HepG2 (cell line): ENCODE measurements around the gene CA14. TPM values are rescaled to one million over a fixed set of nuclear protein-coding genes. Genes with fewer than 3 reads are reported as not detected.
"Not testable (repeated sequence)": the region's sequence is repeated elsewhere in the genome, so short reads cannot be mapped to it uniquely, and the experiment has no call there.

ENCODE experiments used
- ATAC-seq: fragments of 200-7000 bp; cut with Tn5 transposase; 3 replicates; pipeline ENCODE4 v1.9.1; 2020; ENCODE audit warnings: mild to moderate bottlenecking, moderate library complexity
- BruUV-seq: library from RNA; stranded (reverse); fragments of 400-500 nt; replicated peaks from 2 replicates; lab custom pipeline; 2021; lab: Mats Ljungman, UMichigan
- CTCF ChIA-PET: fragments of 300-600 bp; formaldehyde crosslinking; extraction: SDS; loops from one replicate; lab custom pipeline; 2021; ENCODE audit warnings: low total read pairs, inconsistent platforms, low intra/inter-chr PET ratio; lab: Yijun Ruan, JAX
- POLR2A ChIA-PET: fragments of 350-600 bp; sonication (Branson Sonifier 250); formaldehyde crosslinking; loops from one replicate; lab custom pipeline; 2020; ENCODE audit warnings: antibody characterized with exemption, inconsistent platforms; lab: Yijun Ruan, JAX
- DNase-seq: peaks from one replicate; pipeline ENCODE4 v3.0.0-alpha.2; 2015; ENCODE audit warnings: low spot score
- FAIRE-seq: peaks from 3 replicates; lab custom pipeline; 2011; peaks lifted over from hg19 to GRCh38; lab: Jason Lieb, UNC
- H2AFZ ChIP-seq: one replicate; pipeline ENCODE4 v1.6.1; 2011; ENCODE audit warnings: low read length, inconsistent platforms
- H3K27ac ChIP-seq: fragments of 300-600 bp; 3 replicates; pipeline ENCODE4 v1.8.0; 2011; ENCODE audit warnings: mixed run types, mild to moderate bottlenecking, mixed read lengths, low read length, inconsistent platforms; ENCODE audit not compliant: insufficient read depth; ENCODE audit errors: extremely low read length
- H3K27me3 ChIP-seq, 2 experiments: fragments of 200-600 bp in 1 of 2; 2 replicates in 1 of 2; 3 replicates in 1 of 2; pipeline versions ENCODE4 v1.6.0 to v1.8.0; 2011; ENCODE audit warnings: low read length in 2 of 2, mild to moderate bottlenecking in 2 of 2, moderate library complexity in 2 of 2, inconsistent platforms in 1 of 2; ENCODE audit not compliant: insufficient read depth in 2 of 2, control insufficient read depth in 1 of 2
- H3K36me3 ChIP-seq, 2 experiments: fragments of 200-600 bp in 1 of 2; replicated peaks in 1 of 2; 2 replicates in 1 of 2; 3 replicates in 1 of 2; pipeline versions ENCODE4 v1.5.1 to v1.8.0; 2011; ENCODE audit warnings: low read length in 2 of 2, inconsistent platforms in 1 of 2; ENCODE audit not compliant: insufficient read depth in 2 of 2, control insufficient read depth in 1 of 2
- H3K4me1 ChIP-seq: 2 replicates; pipeline ENCODE4 v1.5.1; 2012; ENCODE audit warnings: low read length, inconsistent platforms; ENCODE audit not compliant: insufficient read depth
- H3K4me2 ChIP-seq: 2 replicates; pipeline ENCODE4 v1.6.0; 2011; ENCODE audit warnings: low read depth, low read length, inconsistent platforms
- H3K4me3 ChIP-seq, 3 experiments: fragments of 200-600 bp in 1 of 3; sonication (generic), shearing (Covaris generic) in 1 of 3; replicated peaks in 1 of 3; 2 replicates each; pipeline ENCODE4 v1.5.1; 2011 to 2016; ENCODE audit warnings: low read length in 3 of 3, inconsistent platforms in 2 of 3, low read depth in 2 of 3, mild to moderate bottlenecking in 2 of 3, control low read depth in 1 of 3, mixed read lengths in 1 of 3; ENCODE audit not compliant: insufficient read depth in 1 of 3
- H3K79me2 ChIP-seq: one replicate; pipeline ENCODE4 v1.6.1; 2011; ENCODE audit warnings: low read length, inconsistent platforms; ENCODE audit not compliant: insufficient read depth
- H3K9ac ChIP-seq: 2 replicates; pipeline ENCODE4 v1.6.0; 2011; ENCODE audit warnings: mild to moderate bottlenecking, low read depth, low read length, inconsistent platforms; ENCODE audit not compliant: insufficient read depth
- H3K9me3 ChIP-seq: 2 replicates; pipeline ENCODE4 v1.5.1; 2012; ENCODE audit warnings: mild to moderate bottlenecking, low read length
- H4K20me1 ChIP-seq: 2 replicates; pipeline ENCODE4 v1.6.0; 2011; ENCODE audit warnings: inconsistent platforms, mild to moderate bottlenecking, low read length, moderate library complexity; ENCODE audit not compliant: insufficient read depth
- AKAP8 ChIP-seq: sonication (generic); formaldehyde crosslinking; IDR thresholded peaks from 2 replicates; pipeline ENCODE4 v1.5.1; 2020; ENCODE audit warnings: mild to moderate bottlenecking, missing genetic modification reagents
- ATF4 ChIP-seq, 2 experiments: fragments of 450-650 bp in 1 of 2; sonication (generic) in 1 of 2; formaldehyde crosslinking; IDR thresholded peaks; 2 replicates each; pipeline versions ENCODE4 v1.5.0 to v1.8.0; 2020 to 2022; ENCODE audit warnings: mild to moderate bottlenecking in 1 of 2, missing genetic modification reagents in 1 of 2
- BATF2 ChIP-seq: sonication (generic); formaldehyde crosslinking; IDR thresholded peaks from 2 replicates; pipeline ENCODE4 v1.8.0; 2022; ENCODE audit warnings: mild to moderate bottlenecking, missing genetic modification reagents, moderate library complexity
- GLMP ChIP-seq: sonication (generic); formaldehyde crosslinking; IDR thresholded peaks from 2 replicates; pipeline ENCODE4 v1.9.0; 2021; ENCODE audit warnings: missing genetic modification reagents, mild to moderate bottlenecking, borderline replicate concordance
- ZFP1 ChIP-seq: IDR thresholded peaks from 2 replicates; pipeline ENCODE4 v1.6.1; 2016
- ZNF451 ChIP-seq: sonication (generic); formaldehyde crosslinking; IDR thresholded peaks from 2 replicates; pipeline ENCODE4 v1.5.0; 2020; ENCODE audit warnings: mild to moderate bottlenecking, missing genetic modification reagents
- ZNF552 ChIP-seq: sonication (generic); formaldehyde crosslinking; IDR thresholded peaks from 2 replicates; pipeline ENCODE4 v1.9.0; 2022; ENCODE audit warnings: missing genetic modification reagents, mild to moderate bottlenecking, borderline replicate concordance
- ZNF766 ChIP-seq: sonication (generic); formaldehyde crosslinking; IDR thresholded peaks from 2 replicates; pipeline ENCODE4 v1.5.0; 2020; ENCODE audit warnings: missing genetic modification reagents, borderline replicate concordance
- ZNF883 ChIP-seq: sonication (generic); formaldehyde crosslinking; IDR thresholded peaks from 2 replicates; pipeline ENCODE4 v1.5.1; 2020; ENCODE audit warnings: mild to moderate bottlenecking, missing genetic modification reagents; ENCODE audit errors: not compliant biosample characterization
- WGBS: methylation state at CpG from one replicate; pipeline ENCODE4 v1.1.6; 2017; ENCODE audit warnings: low lambda C conversion rate; 5-methylcytosine and 5-hydroxymethylcytosine counted together
- in situ Hi-C: cut with HindIII; loops from 2 replicates; pipeline ENCODE4 v1.10.0; 2017; ENCODE audit warnings: low pct_unique_long_range_greater_than_20kb; ENCODE audit not compliant: extremely low pct_ligation_motif_present
- intact Hi-C: fragments of 100-400 bp; cut with micrococcal nuclease; formaldehyde crosslinking; loops from one replicate; pipeline ENCODE4 v1.10.0; 2022; ENCODE audit not compliant: unreplicated experiment
- polyA plus RNA-seq, 8 experiments: library from polyadenylated mRNA; depleted of rRNA in 3 of 8; stranded (reverse) in 7 of 8; unstranded in 1 of 8; fragments of >200 nt; fragmentation: Illumina TruSeq in 4 of 8; extraction: Trizol in 4 of 8; gene quantifications; 2 replicates each; pipeline versions ENCODE4 v1.2.1 to v1.2.3, GENCODE V29; 2011 to 2016; ENCODE audit warnings: low read depth in 4 of 8, missing spikeins in 1 of 8, mixed read lengths in 1 of 8; ENCODE audit not compliant: insufficient read depth in 1 of 8
- total RNA-seq, 5 experiments: library from RNA; depleted of rRNA; stranded (reverse); fragments of >200 nt; fragmentation: Illumina TruSeq; extraction: Trizol; gene quantifications; 2 replicates each; pipeline ENCODE4 v1.2.3, GENCODE V29; 2016; ENCODE audit warnings: low read depth in 1 of 5

CA14 gene
- total and polyA plus RNA-seq, 2 of the 13 experiments (the other 11 are each of a cell fraction or from before 2014, with no cell fraction given) = 2.4 to 8.5 TPM

- Histone ChIP-seq H3K27me3 (no peaks in the 10 kb centered on the region), H3K4me2 (no peak overlapping the region), H3K9me3 (no peaks in the 10 kb centered on the region), H2AFZ (no peak overlapping the region), H3K27ac (no peak overlapping the region), H3K79me2 (peaks cover 13% of the 10 kb centered on the region), H4K20me1 (no peaks in the 10 kb centered on the region), H3K4me3 (no peak overlapping the region), H3K36me3 (peaks cover 9 to 44% of the 10 kb centered on the region in 2 experiments), H3K4me1 (no peaks in the 10 kb centered on the region), H3K9ac (no peak overlapping the region)
- no peak for FAIRE-seq
- no TSS peak for BruUV-seq
- intact Hi-C loops (no loop called here), in situ Hi-C loops (no loop called here)
- ATAC-seq = no peak
- CTCF ChIA-PET = no interaction called here
- TF ChIP-seq BATF2 (CRISPR knock-in tag) (no peak), ZNF552 (CRISPR knock-in tag) (no peak), ZNF883 (no peak), ZNF766 (CRISPR knock-in tag) (no peak), GLMP (CRISPR knock-in tag) (no peak), ZFP1 (CRISPR knock-in tag) (no peak), AKAP8 (no peak), ZNF451 (no peak), ATF4 (CRISPR knock-in tag; IDR thresholded peaks at IDR 0.05) (no peak)
- POLR2A ChIA-PET = no interaction called here
- DNase-seq = no peak
Measured at GRCh38 chr1:150227228-150227627, 30.3 kb upstream of the CA14 start.

GRCh38 chr1:150228246-150228645, 29.3 kb upstream of the CA14 start:
- H2AFZ ChIP-seq, H3K4me2 ChIP-seq, H3K9ac ChIP-seq, H4K20me1 ChIP-seq, DNase-seq, H3K27me3 ChIP-seq, H3K9me3 ChIP-seq, H3K4me3 ChIP-seq, FAIRE-seq, H3K27ac ChIP-seq, H3K4me1 ChIP-seq, CTCF ChIA-PET, in situ Hi-C loops, ATAC-seq, BruUV-seq, POLR2A ChIA-PET, intact Hi-C loops: not testable (repeated sequence)
- peaks cover 21% of the 10 kb centered on the region for H3K79me2 ChIP-seq
- 96% methylated on average over 10 of the region's 10 CpGs for WGBS
- peaks cover 9 to 44% of the 10 kb centered on the region in 2 experiments for H3K36me3 ChIP-seq
